ENCODE measurements around the gene IZUMO2. TPM values are rescaled to one million over a fixed set of nuclear protein-coding genes. Genes with fewer than 3 reads are reported as not detected.

IZUMO2 gene
- total and polyA plus RNA-seq, 8 donors = 0.82 to 1.8 (median 1.1) TPM; not detected in 2

DNA sequence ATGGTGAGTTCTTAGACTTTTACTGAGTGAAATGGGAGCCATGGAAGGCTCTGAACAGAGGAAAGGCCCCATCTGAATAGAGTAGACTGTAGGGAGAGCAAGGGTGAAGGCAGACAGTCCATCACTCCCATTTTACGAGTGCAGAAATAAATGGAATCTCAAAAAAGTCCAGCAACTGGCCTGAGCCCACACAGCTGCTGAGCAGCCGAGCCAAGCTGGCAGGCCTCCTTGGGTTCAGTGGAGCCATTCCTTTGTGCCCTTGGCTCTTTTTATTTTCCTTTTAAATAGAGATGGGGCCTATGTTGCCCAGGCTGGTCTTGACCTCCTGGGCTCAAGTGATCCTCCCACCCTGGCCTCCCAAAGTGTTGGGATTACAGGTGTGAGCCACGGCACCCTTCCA is 39.3 kb upstream of the IZUMO2 start:
- H3K4me3 ChIP-seq = no peak overlapping the region
- H3K27me3 ChIP-seq = peaks cover 14 to 62% of the 10 kb centered on the region in 2 donors
- H3K27ac ChIP-seq = no peak overlapping the region
- intact Hi-C loops (cut with DNase I) = no loop called here
- TF ChIP-seq, protein P1, sequence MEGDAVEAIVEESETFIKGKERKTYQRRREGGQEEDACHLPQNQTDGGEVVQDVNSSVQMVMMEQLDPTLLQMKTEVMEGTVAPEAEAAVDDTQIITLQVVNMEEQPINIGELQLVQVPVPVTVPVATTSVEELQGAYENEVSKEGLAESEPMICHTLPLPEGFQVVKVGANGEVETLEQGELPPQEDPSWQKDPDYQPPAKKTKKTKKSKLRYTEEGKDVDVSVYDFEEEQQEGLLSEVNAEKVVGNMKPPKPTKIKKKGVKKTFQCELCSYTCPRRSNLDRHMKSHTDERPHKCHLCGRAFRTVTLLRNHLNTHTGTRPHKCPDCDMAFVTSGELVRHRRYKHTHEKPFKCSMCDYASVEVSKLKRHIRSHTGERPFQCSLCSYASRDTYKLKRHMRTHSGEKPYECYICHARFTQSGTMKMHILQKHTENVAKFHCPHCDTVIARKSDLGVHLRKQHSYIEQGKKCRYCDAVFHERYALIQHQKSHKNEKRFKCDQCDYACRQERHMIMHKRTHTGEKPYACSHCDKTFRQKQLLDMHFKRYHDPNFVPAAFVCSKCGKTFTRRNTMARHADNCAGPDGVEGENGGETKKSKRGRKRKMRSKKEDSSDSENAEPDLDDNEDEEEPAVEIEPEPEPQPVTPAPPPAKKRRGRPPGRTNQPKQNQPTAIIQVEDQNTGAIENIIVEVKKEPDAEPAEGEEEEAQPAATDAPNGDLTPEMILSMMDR (IDR thresholded peaks at IDR 0.05) = no peak
- H3K36me3 ChIP-seq = no peaks in the 10 kb centered on the region
- DNase-seq = no peak
- no peaks in the 10 kb centered on the region for H3K9me3 ChIP-seq
- no peaks in the 10 kb centered on the region for H3K4me1 ChIP-seq
- ATAC-seq = no peak

DNA sequence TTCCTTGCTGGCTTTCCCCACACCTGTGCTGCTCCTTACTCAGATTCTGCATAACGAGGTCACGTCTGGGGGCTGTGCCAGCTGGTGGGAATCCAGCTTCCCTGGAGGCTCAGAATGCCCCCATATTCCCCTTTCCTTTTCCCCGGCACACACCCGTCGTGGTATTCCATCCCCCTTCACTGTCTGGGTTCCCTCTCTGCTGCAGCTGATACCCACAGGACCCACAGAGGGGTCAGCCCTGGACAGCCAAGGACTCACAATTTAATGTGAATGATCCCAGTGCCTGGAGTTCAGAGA is 36.1 kb upstream of the IZUMO2 start:
- ATAC-seq = no peak
- Histone ChIP-seq H3K4me1 (no peaks in the 10 kb centered on the region), H3K4me3 (no peak overlapping the region), H3K27me3 (peaks cover 11 to 53% of the 10 kb centered on the region in 2 donors), H3K36me3 (no peaks in the 10 kb centered on the region), H3K9me3 (no peaks in the 10 kb centered on the region), H3K27ac (no peak overlapping the region)
- TF ChIP-seq, protein P1 (IDR thresholded peaks at IDR 0.05) = no peak
- intact Hi-C loops (cut with DNase I) = no loop called here
- no peak for DNase-seq

DNA sequence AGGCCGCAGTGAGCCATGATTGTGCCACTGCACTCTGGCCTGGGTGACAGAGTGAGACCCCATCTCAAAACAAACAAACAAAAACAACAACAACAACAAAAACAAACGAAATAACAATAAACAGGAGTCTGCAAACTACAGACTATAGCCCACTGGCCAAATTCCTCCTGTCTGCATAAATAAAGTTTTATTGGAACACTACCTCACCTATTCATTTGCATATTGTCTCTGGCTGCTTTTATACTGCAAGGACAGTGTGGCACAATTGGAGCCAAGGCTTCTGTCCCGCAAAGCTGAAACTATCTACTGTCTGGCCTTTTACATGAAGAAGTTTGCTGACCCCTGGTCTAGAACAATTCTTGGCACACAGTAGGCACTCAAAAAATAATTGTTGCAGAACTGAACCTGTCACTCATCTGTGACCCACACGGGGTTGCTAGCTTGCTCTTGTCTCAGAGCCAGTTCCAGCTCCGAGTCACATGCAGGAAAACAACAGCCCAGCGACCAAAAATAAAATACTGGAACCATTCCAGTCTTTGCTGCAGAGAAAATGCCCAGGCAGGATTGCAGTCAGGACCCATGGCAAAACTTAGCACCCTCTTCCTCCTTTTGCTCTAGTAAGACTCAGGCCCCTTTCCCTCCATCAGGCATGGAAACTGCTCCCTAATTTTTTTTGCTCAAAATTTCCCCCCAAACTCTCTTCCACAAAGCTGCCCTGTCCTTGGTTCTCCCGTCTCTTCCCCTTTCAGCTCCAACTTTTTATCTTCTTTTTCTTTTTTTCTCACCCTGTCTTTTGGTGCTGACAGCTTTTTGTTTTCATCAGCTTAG is 35.6 kb upstream of the IZUMO2 start:
- no peak for ATAC-seq
- H3K27ac ChIP-seq = no peak overlapping the region

DNA sequence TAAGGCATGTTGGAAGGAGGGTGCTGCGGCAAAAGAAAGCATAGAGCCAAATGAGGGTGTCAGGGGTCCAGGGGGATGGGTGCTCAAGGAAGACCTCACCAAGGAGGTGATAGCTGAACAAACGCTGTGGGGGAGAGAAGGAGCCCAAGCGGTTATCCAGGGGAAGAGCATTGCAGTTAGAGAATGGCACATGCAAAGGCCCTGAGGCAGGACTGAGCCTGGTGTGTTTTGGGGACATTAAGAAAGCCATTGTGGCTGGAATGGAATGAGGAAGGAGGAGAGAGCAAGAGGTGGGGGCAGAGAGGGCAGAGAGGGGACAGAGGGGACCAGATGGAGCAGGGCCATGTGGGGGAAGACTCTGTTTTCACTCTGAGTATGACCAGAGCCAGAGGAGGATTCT is 34.3 kb upstream of the IZUMO2 start:
- H3K4me1 ChIP-seq = no peaks in the 10 kb centered on the region
- TF ChIP-seq, protein P1 (IDR thresholded peaks at IDR 0.05) = no peak
- no peak overlapping the region for H3K4me3 ChIP-seq
- intact Hi-C loops (cut with DNase I) = no loop called here
- H3K27ac ChIP-seq = no peak overlapping the region
- no peaks in the 10 kb centered on the region for H3K9me3 ChIP-seq
- H3K36me3 ChIP-seq = no peaks in the 10 kb centered on the region
- H3K27me3 ChIP-seq = peaks cover 0 to 34% of the 10 kb centered on the region in 2 donors
- no peak for DNase-seq
- no peak for ATAC-seq

More for the DNA sequence above, 35.6 kb upstream of the IZUMO2 start:
- Histone ChIP-seq H3K9me3 (no peaks in the 10 kb centered on the region), H3K27me3 (peaks cover 7 to 47% of the 10 kb centered on the region in 2 donors), H3K4me1 (no peaks in the 10 kb centered on the region), H3K36me3 (no peaks in the 10 kb centered on the region), H3K4me3 (no peak overlapping the region)
- intact Hi-C loops (cut with DNase I) = no loop called here
- no peak for DNase-seq
- TF ChIP-seq, protein P1 (IDR thresholded peaks at IDR 0.05) = no peak

DNA sequence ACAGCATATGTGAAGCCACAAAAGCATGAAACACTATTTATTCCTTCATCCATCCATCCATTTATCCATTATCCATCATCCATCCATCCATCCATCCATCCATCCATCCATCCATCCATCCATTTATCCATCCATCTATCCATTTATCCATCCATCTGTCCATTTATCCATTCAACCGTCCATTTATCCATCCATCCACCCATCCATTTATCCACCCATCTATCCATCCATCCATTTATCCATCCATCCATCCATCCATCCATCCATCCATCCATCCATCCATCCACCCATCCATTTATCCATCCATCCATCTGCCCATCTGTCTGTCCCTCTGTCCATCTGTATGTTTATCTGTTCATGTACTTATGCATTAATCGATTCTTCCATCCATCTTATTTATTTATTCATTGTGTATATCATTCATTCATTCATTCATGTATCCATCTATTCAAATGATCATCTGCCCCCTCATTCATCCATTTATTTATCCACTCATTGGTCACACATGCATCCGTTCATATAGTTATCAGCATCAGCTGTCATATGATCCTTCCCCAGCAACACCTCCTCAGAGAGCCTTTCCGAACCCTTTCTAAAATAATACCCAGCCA is 33.3 kb upstream of the IZUMO2 start:
- DNase-seq (no peak), ATAC-seq (no peak)
- TF ChIP-seq, protein P1 (IDR thresholded peaks at IDR 0.05) = no peak
- Histone ChIP-seq H3K4me1 (no peaks in the 10 kb centered on the region), H3K4me3 (no peak overlapping the region), H3K36me3 (no peaks in the 10 kb centered on the region), H3K27me3 (peaks cover 0 to 25% of the 10 kb centered on the region in 2 donors), H3K27ac (no peak overlapping the region), H3K9me3 (no peaks in the 10 kb centered on the region)
- intact Hi-C loops (cut with DNase I) = no loop called here
